ENCODE data around the gene INSL3.
"Not testable (repeated sequence)": the region's sequence is repeated elsewhere in the genome, so short reads cannot be mapped to it uniquely, and the experiment has no call there.

Gene INSL3

DNA sequence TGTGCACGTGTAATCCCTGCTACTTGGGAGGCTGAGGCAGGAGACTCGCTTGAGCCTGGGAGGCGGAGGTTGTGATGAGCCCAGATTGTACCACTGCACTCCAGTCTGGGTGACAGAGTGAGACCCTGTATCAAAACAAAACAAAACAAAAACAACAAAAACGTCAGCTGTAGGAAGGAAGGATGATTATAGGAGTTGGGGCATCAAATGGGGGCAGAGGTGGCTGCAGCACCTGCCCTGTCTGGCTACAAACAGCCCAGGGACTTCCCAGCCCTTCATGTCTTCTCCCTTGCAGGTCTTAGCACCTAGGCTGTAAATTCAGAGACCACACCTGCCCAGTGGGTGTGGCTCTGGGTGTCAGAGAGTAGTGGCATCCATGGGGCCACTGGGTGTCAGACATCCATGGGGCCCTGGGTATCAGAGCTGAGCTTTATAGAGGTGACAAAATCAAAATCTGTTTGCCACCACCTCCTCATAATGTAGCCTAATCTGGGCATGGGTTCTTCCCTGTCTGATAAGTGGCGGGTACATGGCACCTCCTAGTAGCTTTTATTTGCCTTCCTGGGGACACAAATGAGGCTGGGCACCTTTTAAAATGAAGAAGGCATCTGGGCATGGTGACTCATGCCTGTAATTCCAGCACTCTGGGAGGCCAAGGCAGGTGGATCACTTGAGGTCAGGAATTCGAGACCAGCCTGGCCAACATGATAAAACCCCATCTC, 31.1 kb downstream of the INSL3 start:
- Histone ChIP-seq H3K27me3 (peaks cover 51% of the 10 kb centered on the region), H3K36me3 (peaks cover 43% of the 10 kb centered on the region), H3K27ac (no peak overlapping the region), H3K4me3 (ENCODE audit: low read depth in 1 of 2, low read length in 1 of 2) (no peak overlapping the region), H3K4me1 (ENCODE audit: control insufficient read depth in 1 of 2, insufficient read depth in 1 of 2, low read depth in 1 of 2, low read length in 1 of 2) (peaks cover 0 to 5% of the 10 kb centered on the region in 2 experiments), H3K9me3 (no peaks in the 10 kb centered on the region)
- TF ChIP-seq, protein P1, sequence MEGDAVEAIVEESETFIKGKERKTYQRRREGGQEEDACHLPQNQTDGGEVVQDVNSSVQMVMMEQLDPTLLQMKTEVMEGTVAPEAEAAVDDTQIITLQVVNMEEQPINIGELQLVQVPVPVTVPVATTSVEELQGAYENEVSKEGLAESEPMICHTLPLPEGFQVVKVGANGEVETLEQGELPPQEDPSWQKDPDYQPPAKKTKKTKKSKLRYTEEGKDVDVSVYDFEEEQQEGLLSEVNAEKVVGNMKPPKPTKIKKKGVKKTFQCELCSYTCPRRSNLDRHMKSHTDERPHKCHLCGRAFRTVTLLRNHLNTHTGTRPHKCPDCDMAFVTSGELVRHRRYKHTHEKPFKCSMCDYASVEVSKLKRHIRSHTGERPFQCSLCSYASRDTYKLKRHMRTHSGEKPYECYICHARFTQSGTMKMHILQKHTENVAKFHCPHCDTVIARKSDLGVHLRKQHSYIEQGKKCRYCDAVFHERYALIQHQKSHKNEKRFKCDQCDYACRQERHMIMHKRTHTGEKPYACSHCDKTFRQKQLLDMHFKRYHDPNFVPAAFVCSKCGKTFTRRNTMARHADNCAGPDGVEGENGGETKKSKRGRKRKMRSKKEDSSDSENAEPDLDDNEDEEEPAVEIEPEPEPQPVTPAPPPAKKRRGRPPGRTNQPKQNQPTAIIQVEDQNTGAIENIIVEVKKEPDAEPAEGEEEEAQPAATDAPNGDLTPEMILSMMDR (IDR thresholded peaks at IDR 0.05): no peak

DNA sequence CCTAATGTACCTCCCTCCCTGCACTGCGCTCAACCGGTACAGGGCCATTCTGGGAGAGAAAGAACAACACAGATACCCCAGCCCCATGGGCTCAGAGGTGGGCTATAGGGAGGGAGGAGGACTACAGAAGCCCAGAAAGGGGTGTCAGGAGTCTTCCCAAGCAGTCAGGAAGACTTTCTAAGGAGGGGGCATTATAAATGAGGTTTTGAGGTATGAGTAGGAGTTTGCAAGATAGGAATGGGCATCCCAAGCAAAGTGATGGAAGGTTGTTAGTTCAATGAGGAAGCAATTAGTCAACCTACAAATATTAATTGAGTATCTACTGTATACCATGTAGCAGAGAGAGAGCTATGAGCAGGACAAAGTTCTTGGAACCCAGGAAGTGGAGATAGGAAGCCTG, 32.7 kb downstream of the INSL3 start:
- peaks cover 35% of the 10 kb centered on the region for H3K27me3 ChIP-seq
- no peak overlapping the region for H3K27ac ChIP-seq
- H3K4me3 ChIP-seq (ENCODE audit: low read depth in 1 of 2, low read length in 1 of 2): no peak overlapping the region
- no peaks in the 10 kb centered on the region for H3K9me3 ChIP-seq
- TF ChIP-seq, protein P1 (IDR thresholded peaks at IDR 0.05): no peak
- no peaks in the 10 kb centered on the region for H3K4me1 ChIP-seq (ENCODE audit: control insufficient read depth in 1 of 2, insufficient read depth in 1 of 2, low read depth in 1 of 2, low read length in 1 of 2)
- peaks cover 59% of the 10 kb centered on the region for H3K36me3 ChIP-seq

DNA sequence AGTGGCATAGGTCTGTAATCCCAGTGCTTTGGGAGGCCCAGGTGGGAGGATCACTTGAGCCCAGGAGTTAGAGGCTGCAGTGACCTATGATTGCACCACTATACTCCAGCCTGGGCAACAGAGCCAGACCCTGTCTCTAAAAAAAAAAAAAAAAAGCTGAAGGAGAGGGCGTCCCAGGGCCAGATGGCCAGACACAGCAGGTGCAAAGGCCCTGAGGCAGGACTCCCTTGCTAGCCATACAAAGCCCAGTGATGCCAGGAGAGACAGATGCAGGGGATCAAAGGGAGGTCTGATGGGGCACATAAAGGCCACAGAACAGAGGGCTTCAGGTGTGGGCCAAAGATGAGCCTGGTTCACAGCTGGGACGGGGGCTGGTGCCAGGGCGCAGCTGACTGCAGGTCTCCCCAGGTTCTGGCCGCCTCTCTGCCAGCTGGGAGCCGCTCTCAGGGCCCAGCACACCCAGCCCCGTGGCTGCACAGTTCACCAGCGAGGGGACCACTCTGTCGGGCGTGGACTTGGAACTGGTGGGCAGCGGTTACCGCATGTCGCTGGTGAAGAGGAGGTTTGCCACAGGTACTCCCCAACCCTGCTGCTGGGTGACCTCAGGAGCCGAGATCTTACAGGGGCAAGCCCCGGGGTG, 33.9 kb downstream of the INSL3 start:
- H3K36me3 ChIP-seq: peaks cover 72% of the 10 kb centered on the region
- H3K4me3 ChIP-seq (ENCODE audit: low read depth in 1 of 2, low read length in 1 of 2): no peak overlapping the region

DNA sequence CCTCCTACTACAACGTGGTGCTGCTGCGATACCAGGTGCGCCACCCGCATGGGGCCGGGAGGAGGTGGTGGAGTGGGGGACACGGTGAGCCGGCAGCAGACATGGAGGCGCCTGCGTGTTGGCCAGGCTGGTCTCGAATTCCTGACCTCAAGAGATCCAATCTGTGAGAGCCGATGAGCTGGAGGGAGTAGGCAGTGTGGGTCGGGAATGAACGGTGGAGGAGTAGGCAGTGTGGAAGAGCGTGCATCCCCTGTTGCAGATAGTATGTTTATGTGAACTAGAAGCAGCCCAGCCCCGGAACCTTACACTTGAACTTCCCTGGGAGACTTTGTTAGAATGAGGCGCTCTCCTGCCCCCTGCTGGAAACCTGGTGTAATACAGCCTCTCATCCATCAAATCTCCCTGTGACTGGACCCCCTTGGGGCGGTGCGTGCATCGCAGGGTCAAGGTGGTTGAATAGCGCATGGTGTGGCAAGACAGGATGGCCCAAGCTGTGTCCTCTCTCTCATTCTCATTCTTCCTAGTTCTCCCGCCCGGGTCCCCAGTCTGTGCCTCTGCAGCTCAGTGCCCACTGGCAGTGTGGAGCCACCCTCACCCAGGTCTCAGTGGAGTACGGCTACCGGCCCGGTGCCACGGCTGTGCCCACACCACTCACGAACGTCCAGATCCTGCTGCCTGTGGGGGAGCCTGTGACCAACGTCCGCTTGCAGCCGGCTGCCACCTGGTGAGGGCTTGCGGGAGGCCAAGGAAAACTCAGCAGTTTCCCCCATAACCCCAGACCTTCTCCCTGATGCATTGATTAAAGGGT, 36.9 kb downstream of the INSL3 start:
- Histone ChIP-seq H3K27me3 (no peaks in the 10 kb centered on the region), H3K4me1 (ENCODE audit: control insufficient read depth in 1 of 2, insufficient read depth in 1 of 2, low read depth in 1 of 2, low read length in 1 of 2) (peaks cover 4 to 5% of the 10 kb centered on the region in 2 experiments), H3K4me3 (ENCODE audit: low read depth in 1 of 2, low read length in 1 of 2) (no peak overlapping the region), H3K9me3 (no peaks in the 10 kb centered on the region), H3K36me3 (peaks cover 92% of the 10 kb centered on the region), H3K27ac (no peak overlapping the region)
- TF ChIP-seq, protein P1 (IDR thresholded peaks at IDR 0.05): peak; percentile 85

More for the DNA sequence above, 33.9 kb downstream of the INSL3 start:
- H3K9me3 ChIP-seq: no peaks in the 10 kb centered on the region
- H3K27ac ChIP-seq: no peak overlapping the region
- TF ChIP-seq, protein P1 (IDR thresholded peaks at IDR 0.05): no peak
- H3K4me1 ChIP-seq (ENCODE audit: control insufficient read depth in 1 of 2, insufficient read depth in 1 of 2, low read depth in 1 of 2, low read length in 1 of 2): no peaks in the 10 kb centered on the region
- H3K27me3 ChIP-seq: peaks cover 23% of the 10 kb centered on the region

DNA sequence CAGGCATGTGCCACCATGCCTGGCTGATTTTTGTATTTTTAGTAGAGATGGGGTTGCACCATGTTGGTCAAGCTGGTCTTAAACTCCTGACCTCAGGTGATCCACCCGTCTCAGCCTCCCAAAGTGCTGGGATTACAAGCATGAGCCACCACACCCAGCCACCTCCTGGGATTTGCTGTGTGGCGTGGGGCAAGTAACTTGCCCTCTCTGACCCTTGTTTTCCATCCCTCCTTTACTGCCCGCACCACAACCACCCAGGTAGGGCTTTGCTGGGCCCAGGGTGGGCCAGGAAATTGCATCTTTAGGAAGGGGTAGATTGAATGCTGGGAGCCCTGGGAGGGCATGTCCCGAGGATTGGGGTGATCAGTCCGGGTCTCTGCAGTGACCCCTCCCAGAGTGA, 37.6 kb downstream of the INSL3 start:
- not testable (repeated sequence) for H3K27ac ChIP-seq; H3K4me3 ChIP-seq (ENCODE audit: low read depth in 1 of 2, low read length in 1 of 2); H3K27me3 ChIP-seq; H3K9me3 ChIP-seq
- Histone ChIP-seq H3K36me3 (peaks cover 85% of the 10 kb centered on the region), H3K4me1 (ENCODE audit: control insufficient read depth in 1 of 2, insufficient read depth in 1 of 2, low read depth in 1 of 2, low read length in 1 of 2) (peaks cover 11% of the 10 kb centered on the region in 2 experiments)

Measured in neutrophil (primary cell).